Breast epithelium (tissue), 3 donors: ENCODE results near the gene SCGB1C1.
A peak's percentile ranks its signal among the peaks of the same experiment; 100 is the strongest.

ENCODE experiments used
- POLR2A ChIP-seq: fragments of 450-650 bp; IDR thresholded peaks from one replicate; pipeline ENCODE4 v1.6.1; 2016; ENCODE audit warnings: antibody characterized with exemption, mild to moderate bottlenecking, moderate library complexity
- POLR2AphosphoS5 ChIP-seq, 3 donors: sonication (generic); formaldehyde crosslinking; IDR thresholded peaks; one replicate each; pipeline ENCODE4 v1.6.1; 2017; ENCODE audit warnings: antibody characterized with exemption in 3 of 3
- TF ChIP-seq, protein P1 (sequence below), 3 donors: fragments of 450-650 bp; IDR thresholded peaks; one replicate each; pipeline ENCODE4 v1.5.1; 2016 to 2017; ENCODE audit warnings: antibody characterized with exemption in 3 of 3, mild to moderate bottlenecking in 3 of 3, moderate library complexity in 3 of 3

GRCh38 chr11:235997-236773, 43.3 kb downstream of the SCGB1C1 start, which contains the start of gene SIRT3:
- TF ChIP-seq POLR2A (no peak), POLR2AphosphoS5 (IDR thresholded peaks at IDR 0.05) (no peak)
- TF ChIP-seq, protein P1, sequence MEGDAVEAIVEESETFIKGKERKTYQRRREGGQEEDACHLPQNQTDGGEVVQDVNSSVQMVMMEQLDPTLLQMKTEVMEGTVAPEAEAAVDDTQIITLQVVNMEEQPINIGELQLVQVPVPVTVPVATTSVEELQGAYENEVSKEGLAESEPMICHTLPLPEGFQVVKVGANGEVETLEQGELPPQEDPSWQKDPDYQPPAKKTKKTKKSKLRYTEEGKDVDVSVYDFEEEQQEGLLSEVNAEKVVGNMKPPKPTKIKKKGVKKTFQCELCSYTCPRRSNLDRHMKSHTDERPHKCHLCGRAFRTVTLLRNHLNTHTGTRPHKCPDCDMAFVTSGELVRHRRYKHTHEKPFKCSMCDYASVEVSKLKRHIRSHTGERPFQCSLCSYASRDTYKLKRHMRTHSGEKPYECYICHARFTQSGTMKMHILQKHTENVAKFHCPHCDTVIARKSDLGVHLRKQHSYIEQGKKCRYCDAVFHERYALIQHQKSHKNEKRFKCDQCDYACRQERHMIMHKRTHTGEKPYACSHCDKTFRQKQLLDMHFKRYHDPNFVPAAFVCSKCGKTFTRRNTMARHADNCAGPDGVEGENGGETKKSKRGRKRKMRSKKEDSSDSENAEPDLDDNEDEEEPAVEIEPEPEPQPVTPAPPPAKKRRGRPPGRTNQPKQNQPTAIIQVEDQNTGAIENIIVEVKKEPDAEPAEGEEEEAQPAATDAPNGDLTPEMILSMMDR (IDR thresholded peaks at IDR 0.05) = peak in 2 of 3 donors; percentile 46 to 56
